Peyer's patch (tissue), 4 donors: Measurements from ENCODE around the gene ZNF268. TPM values are rescaled to one million over a fixed set of nuclear protein-coding genes. Genes with fewer than 3 reads are reported as not detected.

Experiments used
- DNase-seq, 3 donors: peaks; one replicate each; pipeline ENCODE4 v3.0.0-alpha.2; 2017 to 2019
- H3K27ac ChIP-seq, 4 donors: fragments of 200-600 bp; sonication (generic); one replicate each; pipeline ENCODE4 v1.5.1; 2016 to 2019
- H3K27me3 ChIP-seq, 2 donors: fragments of 200-600 bp; sonication (generic); one replicate each; pipeline ENCODE4 v1.5.1; 2019
- H3K36me3 ChIP-seq, 3 donors: fragments of 200-600 bp; sonication (generic); one replicate each; pipeline ENCODE4 v1.5.1; 2016 to 2019
- H3K4me1 ChIP-seq, 4 donors: fragments of 200-600 bp; sonication (generic); one replicate each; pipeline ENCODE4 v1.5.1; 2016 to 2019
- H3K4me3 ChIP-seq, 4 donors: fragments of 200-600 bp; sonication (generic); 1 replicate in 3 of 4; 2 replicates in 1 of 4; pipeline ENCODE4 v1.5.1; 2016 to 2019; ENCODE audit warnings: mild to moderate bottlenecking in 1 of 4
- H3K9me3 ChIP-seq, 4 donors: fragments of 200-600 bp; sonication (generic); one replicate each; pipeline ENCODE4 v1.5.1; 2016 to 2019; ENCODE audit warnings: mild to moderate bottlenecking in 1 of 4
- POLR2A ChIP-seq, 2 donors: fragments of 450-650 bp; IDR thresholded peaks; one replicate each; pipeline ENCODE4 v1.5.1; 2017; ENCODE audit warnings: antibody characterized with exemption in 2 of 2, mild to moderate bottlenecking in 2 of 2, moderate library complexity in 2 of 2
- total RNA-seq, 4 donors: library from RNA; depleted of rRNA; stranded (reverse); fragments of >200 nt; gene quantifications; one replicate each; pipeline ENCODE4 v1.1.0, GENCODE V29; 2016
- TF ChIP-seq, protein P1 (sequence below), 6 experiments: fragments of 450-650 bp in 4 of 6; fragments of 200-600 bp in 2 of 6; sonication (generic) in 1 of 6; IDR thresholded peaks; one replicate each; pipeline ENCODE4 v1.5.1; 2017 to 2019; ENCODE audit warnings: antibody characterized with exemption in 6 of 6, mild to moderate bottlenecking in 3 of 6, moderate library complexity in 1 of 6

Gene ZNF268
- total RNA-seq: 10 to 100 TPM in 3 of 4 donors, 1 to 10 TPM in 1; 10.0 to 24.3 (median 14.9) TPM

DNA sequence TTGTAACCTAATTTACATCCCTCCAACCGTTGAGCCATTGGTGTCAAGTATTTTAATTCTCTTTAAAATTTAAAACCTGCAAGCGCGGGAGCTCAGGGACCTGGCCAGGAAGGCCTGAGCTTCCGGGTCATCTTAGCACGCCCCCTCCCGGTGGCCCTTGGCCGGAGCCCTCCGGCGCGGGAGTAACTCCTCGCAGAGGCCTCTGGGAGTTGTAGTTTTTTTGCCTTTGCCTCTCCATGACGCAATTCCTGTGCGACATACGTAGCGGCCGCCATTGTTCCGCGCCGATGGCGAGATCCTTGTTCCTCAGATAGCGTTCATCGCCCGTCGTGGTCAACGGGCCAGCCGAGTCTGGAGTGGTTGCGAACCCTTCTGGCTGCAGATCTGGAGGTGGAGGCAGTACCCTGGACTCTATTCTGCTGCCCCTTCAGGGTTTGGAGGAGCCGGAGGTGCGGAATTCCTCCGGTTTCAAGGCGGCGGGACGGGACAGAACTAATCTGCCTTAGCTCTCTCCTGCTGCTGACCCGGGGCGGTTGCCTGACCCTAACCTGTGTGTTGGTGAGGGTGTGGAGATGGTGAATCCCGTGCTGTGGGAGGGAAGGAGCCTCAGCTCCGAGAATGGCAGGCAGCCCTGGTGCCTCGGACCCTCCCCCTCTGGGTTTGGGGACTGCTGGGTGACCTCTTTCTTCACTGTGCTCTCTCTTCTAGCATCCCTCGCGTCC is at the start of gene ZNF268:
Gene ZNF268, plus strand, starts transcription at position 258 of the 722 bp plus-strand sequence. CDS start 503 bp downstream, outside the sequence.
- Histone ChIP-seq H3K9me3 (peaks cover 0 to 49% (median 11%) of the 10 kb centered on the region in 4 donors), H3K27me3 (no peaks in the 10 kb centered on the region), H3K4me1 (peaks cover 0 to 9% (median 0%) of the 10 kb centered on the region in 4 donors), H3K27ac (peak within 1 kb of the TSS; percentile 32 to 76 (median 62)), H3K36me3 (peaks cover 0 to 38% (median 0%) of the 10 kb centered on the region in 3 donors), H3K4me3 (peak within 1 kb of the TSS; percentile 66 to 81 (median 72))
- peak; percentile 33 to 37 for TF ChIP-seq POLR2A (IDR thresholded peaks at IDR 0.05)
- TF ChIP-seq, protein P1, sequence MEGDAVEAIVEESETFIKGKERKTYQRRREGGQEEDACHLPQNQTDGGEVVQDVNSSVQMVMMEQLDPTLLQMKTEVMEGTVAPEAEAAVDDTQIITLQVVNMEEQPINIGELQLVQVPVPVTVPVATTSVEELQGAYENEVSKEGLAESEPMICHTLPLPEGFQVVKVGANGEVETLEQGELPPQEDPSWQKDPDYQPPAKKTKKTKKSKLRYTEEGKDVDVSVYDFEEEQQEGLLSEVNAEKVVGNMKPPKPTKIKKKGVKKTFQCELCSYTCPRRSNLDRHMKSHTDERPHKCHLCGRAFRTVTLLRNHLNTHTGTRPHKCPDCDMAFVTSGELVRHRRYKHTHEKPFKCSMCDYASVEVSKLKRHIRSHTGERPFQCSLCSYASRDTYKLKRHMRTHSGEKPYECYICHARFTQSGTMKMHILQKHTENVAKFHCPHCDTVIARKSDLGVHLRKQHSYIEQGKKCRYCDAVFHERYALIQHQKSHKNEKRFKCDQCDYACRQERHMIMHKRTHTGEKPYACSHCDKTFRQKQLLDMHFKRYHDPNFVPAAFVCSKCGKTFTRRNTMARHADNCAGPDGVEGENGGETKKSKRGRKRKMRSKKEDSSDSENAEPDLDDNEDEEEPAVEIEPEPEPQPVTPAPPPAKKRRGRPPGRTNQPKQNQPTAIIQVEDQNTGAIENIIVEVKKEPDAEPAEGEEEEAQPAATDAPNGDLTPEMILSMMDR (IDR thresholded peaks at IDR 0.05): peak; percentile 65 to 82 (median 78)
- peak; percentile 87 to 96 (median 92) for DNase-seq

DNA sequence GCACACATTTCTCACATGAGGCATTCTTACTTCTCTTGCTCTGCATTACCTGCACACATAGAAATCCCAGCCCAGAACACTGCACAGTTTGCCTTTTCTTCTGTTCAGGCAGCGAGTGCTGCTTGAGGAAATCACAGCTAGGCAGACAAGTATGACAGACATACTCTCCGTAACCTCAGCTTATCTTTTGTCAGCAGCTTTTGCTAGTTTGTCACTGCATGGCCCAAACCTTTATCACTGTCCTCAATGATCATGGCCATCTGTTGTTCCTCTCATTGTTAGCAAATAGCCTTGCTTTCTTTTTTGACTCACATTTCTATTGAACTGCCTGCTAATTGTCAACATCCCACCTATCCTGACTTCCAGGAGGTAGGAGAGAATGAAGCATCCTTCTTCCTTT is 45.5 kb upstream of the ZNF268 start:
- Histone ChIP-seq H3K27ac (no peak overlapping the region), H3K36me3 (peaks cover 0 to 51% (median 0%) of the 10 kb centered on the region in 3 donors), H3K27me3 (no peaks in the 10 kb centered on the region), H3K9me3 (peaks cover 0 to 72% (median 16%) of the 10 kb centered on the region in 4 donors), H3K4me3 (no peak overlapping the region), H3K4me1 (peaks cover 0 to 7% (median 0%) of the 10 kb centered on the region in 4 donors)
- TF ChIP-seq, protein P1 (IDR thresholded peaks at IDR 0.05): no peak
- no peak for TF ChIP-seq POLR2A (IDR thresholded peaks at IDR 0.05)
- no peak for DNase-seq

DNA sequence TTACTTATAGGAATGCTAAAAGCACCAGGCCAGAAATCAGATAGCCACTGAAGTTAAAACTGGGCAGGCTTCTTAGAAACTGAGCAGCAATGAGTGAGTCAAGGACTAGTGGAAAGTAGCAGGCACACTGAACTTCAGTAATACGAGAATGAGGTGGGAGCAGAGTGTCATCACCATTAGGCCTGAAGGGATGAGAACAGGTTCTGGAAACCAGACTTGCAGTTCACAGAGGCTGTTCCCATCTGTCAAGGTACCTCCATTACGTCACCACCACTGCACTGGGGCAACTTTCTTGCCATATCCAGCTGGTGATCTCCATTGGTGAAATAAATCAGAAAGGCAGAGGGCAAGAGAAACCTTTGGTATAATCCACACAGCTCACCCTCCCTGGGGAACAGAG is 35.3 kb upstream of the ZNF268 start:
- DNase-seq: no peak
- Histone ChIP-seq H3K27me3 (no peaks in the 10 kb centered on the region), H3K4me3 (no peak overlapping the region), H3K9me3 (peaks cover 0 to 76% (median 21%) of the 10 kb centered on the region in 4 donors), H3K27ac (no peak overlapping the region), H3K4me1 (no peaks in the 10 kb centered on the region), H3K36me3 (peaks cover 0 to 66% (median 0%) of the 10 kb centered on the region in 3 donors)
- TF ChIP-seq, protein P1 (IDR thresholded peaks at IDR 0.05): no peak
- no peak for TF ChIP-seq POLR2A (IDR thresholded peaks at IDR 0.05)

DNA sequence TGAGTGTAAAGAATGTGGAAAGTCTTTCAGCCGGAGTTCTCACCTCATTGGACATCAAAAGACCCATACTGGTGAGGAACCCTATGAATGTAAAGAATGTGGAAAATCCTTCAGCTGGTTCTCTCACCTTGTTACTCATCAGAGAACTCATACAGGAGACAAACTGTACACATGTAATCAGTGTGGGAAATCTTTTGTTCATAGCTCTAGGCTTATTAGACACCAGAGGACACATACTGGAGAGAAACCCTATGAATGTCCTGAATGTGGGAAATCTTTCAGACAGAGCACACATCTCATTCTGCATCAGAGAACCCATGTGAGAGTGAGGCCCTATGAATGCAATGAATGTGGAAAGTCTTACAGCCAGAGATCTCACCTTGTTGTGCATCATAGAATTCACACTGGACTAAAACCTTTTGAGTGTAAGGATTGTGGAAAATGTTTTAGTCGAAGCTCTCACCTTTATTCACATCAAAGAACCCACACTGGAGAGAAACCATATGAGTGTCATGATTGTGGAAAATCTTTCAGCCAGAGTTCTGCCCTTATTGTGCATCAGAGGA is 25.1 kb upstream of the ZNF268 start:
- H3K36me3 ChIP-seq: peaks cover 0 to 62% (median 6%) of the 10 kb centered on the region in 3 donors
- peaks cover 0 to 93% (median 27%) of the 10 kb centered on the region in 4 donors for H3K9me3 ChIP-seq
- H3K27ac ChIP-seq: no peak overlapping the region
- DNase-seq: no peak
- TF ChIP-seq POLR2A (IDR thresholded peaks at IDR 0.05): no peak
- TF ChIP-seq, protein P1 (IDR thresholded peaks at IDR 0.05): no peak
- no peaks in the 10 kb centered on the region for H3K27me3 ChIP-seq
- H3K4me1 ChIP-seq: no peaks in the 10 kb centered on the region
- H3K4me3 ChIP-seq: no peak overlapping the region

DNA sequence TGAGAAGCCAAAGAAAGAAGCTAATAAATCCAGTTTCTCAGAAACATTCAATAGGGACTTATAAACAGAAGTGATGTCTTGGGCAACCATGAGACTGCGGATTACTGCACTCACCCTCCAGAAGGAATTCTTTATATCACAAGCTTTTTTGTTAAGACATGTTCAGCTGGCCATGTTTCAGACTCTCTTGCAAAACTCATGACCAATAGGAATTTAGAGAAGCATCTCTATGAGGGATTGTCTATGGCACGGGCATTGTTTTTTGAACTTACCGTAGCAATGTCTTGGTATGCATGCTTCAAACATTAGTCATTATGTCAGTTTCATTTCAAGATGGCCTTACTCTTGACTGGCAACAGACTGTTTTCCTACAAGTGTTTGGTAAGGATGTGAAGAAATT is 15.5 kb upstream of the ZNF268 start:
- Histone ChIP-seq H3K36me3 (no peaks in the 10 kb centered on the region), H3K4me1 (no peaks in the 10 kb centered on the region), H3K27me3 (no peaks in the 10 kb centered on the region), H3K9me3 (peaks cover 0 to 34% (median 5%) of the 10 kb centered on the region in 4 donors), H3K27ac (no peak overlapping the region), H3K4me3 (no peak overlapping the region)
- TF ChIP-seq, protein P1 (IDR thresholded peaks at IDR 0.05): no peak
- no peak for TF ChIP-seq POLR2A (IDR thresholded peaks at IDR 0.05)
- no peak for DNase-seq
